GM10248 (cell line): ENCODE data around the gene SURF6.
"Not testable (repeated sequence)": the region's sequence is repeated elsewhere in the genome, so short reads cannot be mapped to it uniquely, and the experiment has no call there.

Source experiments
- CTCF ChIA-PET: fragments of 300-600 bp; sonication (Branson Sonifier 250); formaldehyde crosslinking; extraction: SDS; loops from one replicate; lab custom pipeline; 2021; ENCODE audit warnings: antibody characterized with exemption; lab: Yijun Ruan, JAX
- POLR2A ChIA-PET: fragments of 350-650 bp; sonication (Branson Sonifier 250); formaldehyde crosslinking; extraction: SDS; loops from one replicate; lab custom pipeline; 2020; ENCODE audit warnings: antibody characterized with exemption; lab: Yijun Ruan, JAX
- DNase-seq: peaks from one replicate; pipeline ENCODE4 v3.0.0; 2012; ENCODE audit errors: extremely low spot score
- CTCF ChIP-seq: IDR thresholded peaks from 2 replicates; pipeline ENCODE4 v1.5.1; 2012; ENCODE audit warnings: mild to moderate bottlenecking, low read depth; ENCODE audit errors: extremely low read depth, missing control alignments, control extremely low read depth

Gene SURF6

GRCh38 chr9:133285252-133285775 is 50.7 kb downstream of the SURF6 start:
- ChIA-PET POLR2A (no interaction called here), CTCF (no interaction called here)
- TF ChIP-seq CTCF, result no peak
- no peak for DNase-seq

GRCh38 chr9:133284362-133284761 is 51.6 kb downstream of the SURF6 start:
- CTCF ChIA-PET, result no interaction called here
- DNase-seq, result no peak
- POLR2A ChIA-PET, result no interaction called here
- TF ChIP-seq CTCF, result no peak

GRCh38 chr9:133283255-133284032 is 52.5 kb downstream of the SURF6 start:
- DNase-seq, CTCF ChIA-PET, POLR2A ChIA-PET: not testable (repeated sequence)

GRCh38 chr9:133282464-133283238 is 53.3 kb downstream of the SURF6 start:
- POLR2A ChIA-PET, result no interaction called here
- DNase-seq, result no peak
- CTCF ChIA-PET, result no interaction called here
- no peak for TF ChIP-seq CTCF

GRCh38 chr9:133280392-133280791 is 55.6 kb downstream of the SURF6 start:
- no peak for DNase-seq
- ChIA-PET POLR2A (no interaction called here), CTCF (no interaction called here)
- TF ChIP-seq CTCF, result no peak
